GM23338 (cell line): ENCODE data around the gene ANKRD61. TPM values are rescaled to one million over a fixed set of nuclear protein-coding genes. Genes with fewer than 3 reads are reported as not detected.

Experiments
- ATAC-seq: fragments of 200-7000 bp; cut with Tn5 transposase; 3 replicates; pipeline ENCODE4 v1.9.1; 2020
- DNase-seq: peaks from one replicate; pipeline ENCODE4 v3.0.0-alpha.2; 2015; ENCODE audit warnings: low spot score
- H2AFZ ChIP-seq: fragments of 200-600 bp; sonication (generic); 2 replicates; pipeline ENCODE4 v1.8.0; 2016; ENCODE audit warnings: antibody characterized with exemption, mild to moderate bottlenecking, moderate library complexity
- H3F3A ChIP-seq: fragments of 200-600 bp; sonication (generic); replicated peaks from 2 replicates; pipeline ENCODE4 v1.8.0; 2017; ENCODE audit warnings: antibody characterized with exemption, mixed run types, low read depth
- H3K27ac ChIP-seq: fragments of 200-600 bp; sonication (generic); 2 replicates; pipeline ENCODE4 v1.6.1; 2016; ENCODE audit warnings: low read depth
- H3K27me3 ChIP-seq: fragments of 200-600 bp; sonication (generic); 2 replicates; pipeline ENCODE4 v1.8.0; 2016; ENCODE audit warnings: mild to moderate bottlenecking, mixed run types, moderate library complexity; ENCODE audit not compliant: insufficient read depth
- H3K36me3 ChIP-seq: fragments of 200-600 bp; sonication (generic); 2 replicates; pipeline ENCODE4 v1.8.0; 2016; ENCODE audit warnings: mild to moderate bottlenecking; ENCODE audit not compliant: insufficient read depth
- H3K4me1 ChIP-seq: fragments of 200-600 bp; sonication (generic); 2 replicates; pipeline ENCODE4 v1.8.0; 2016; ENCODE audit warnings: mild to moderate bottlenecking, moderate library complexity; ENCODE audit not compliant: insufficient read depth
- H3K4me2 ChIP-seq: fragments of 200-600 bp; sonication (generic); 2 replicates; pipeline ENCODE4 v1.7.1; 2017; ENCODE audit warnings: mixed run types
- H3K4me3 ChIP-seq: fragments of 200-600 bp; sonication (generic); 2 replicates; pipeline ENCODE4 v1.6.1; 2016; ENCODE audit warnings: mixed run types
- H3K79me2 ChIP-seq: fragments of 200-600 bp; sonication (generic); replicated peaks from 2 replicates; pipeline ENCODE4 v1.8.0; 2017; ENCODE audit warnings: mild to moderate bottlenecking; ENCODE audit not compliant: insufficient read depth
- H3K9me2 ChIP-seq: fragments of 200-600 bp; sonication (generic); 2 replicates; pipeline ENCODE4 v1.8.0; 2017; ENCODE audit not compliant: insufficient read depth
- H4K20me1 ChIP-seq: fragments of 200-600 bp; sonication (generic); replicated peaks from 2 replicates; pipeline ENCODE4 v1.8.0; 2017; ENCODE audit warnings: mild to moderate bottlenecking; ENCODE audit not compliant: insufficient read depth
- H3K27ac Mint-ChIP-seq: 2 replicates; pipeline ENCODE4 v1.8.0; 2020; ENCODE audit warnings: inconsistent platforms, mild to moderate bottlenecking, moderate library complexity, mixed read lengths
- H3K27me3 Mint-ChIP-seq: 3 replicates; pipeline ENCODE4 v1.8.0; 2022; ENCODE audit warnings: low read depth, mild to moderate bottlenecking, moderate library complexity, mixed read lengths, inconsistent platforms; ENCODE audit not compliant: insufficient read depth, poor library complexity
- H3K36me3 Mint-ChIP-seq: 3 replicates; pipeline ENCODE4 v1.8.0; 2021; ENCODE audit warnings: low read depth, mild to moderate bottlenecking, inconsistent platforms, moderate library complexity, mixed read lengths
- H3K4me1 Mint-ChIP-seq: 3 replicates; pipeline ENCODE4 v1.8.0; 2020; ENCODE audit warnings: mild to moderate bottlenecking, inconsistent platforms, mixed read lengths
- H3K4me3 Mint-ChIP-seq: 3 replicates; pipeline ENCODE4 v1.8.0; 2021; ENCODE audit warnings: moderate library complexity, mild to moderate bottlenecking, inconsistent platforms, mixed read lengths
- H3K9me3 Mint-ChIP-seq: 3 replicates; pipeline ENCODE4 v1.8.0; 2020; ENCODE audit warnings: moderate library complexity, mild to moderate bottlenecking, inconsistent platforms, mixed read lengths
- CREB1 ChIP-seq: fragments of 250-450 bp; sonication (Bioruptor Pico); IDR thresholded peaks from 2 replicates; pipeline ENCODE4 v1.5.0; 2020; ENCODE audit warnings: low read depth, mild to moderate bottlenecking, moderate library complexity
- CTCF ChIP-seq, 2 experiments: fragments of 200-600 bp in 1 of 2; sonication (generic) in 1 of 2; conservative IDR thresholded peaks; 2 replicates each; pipeline versions ENCODE4 v1.5.1 to v1.6.1; 2016 to 2017; ENCODE audit warnings: antibody characterized with exemption in 2 of 2, low read depth in 2 of 2, mild to moderate bottlenecking in 2 of 2, moderate library complexity in 1 of 2
- EZH2 ChIP-seq: fragments of 200-600 bp; sonication (generic); IDR thresholded peaks from one replicate; pipeline ENCODE4 v1.8.0; 2017; ENCODE audit warnings: antibody characterized with exemption, mild to moderate bottlenecking, low read depth; ENCODE audit not compliant: unreplicated experiment
- EZH2phosphoT487 ChIP-seq: fragments of 200-600 bp; sonication (generic); IDR thresholded peaks from one replicate; pipeline ENCODE4 v1.8.1; 2018; ENCODE audit warnings: antibody characterized with exemption; ENCODE audit not compliant: unreplicated experiment
- JUNB ChIP-seq: IDR thresholded peaks from one replicate; pipeline ENCODE4 v1.6.1; 2016; ENCODE audit warnings: antibody characterized with exemption; ENCODE audit not compliant: unreplicated experiment
- NANOG ChIP-seq: IDR thresholded peaks from 2 replicates; pipeline ENCODE4 v1.6.1; 2016; ENCODE audit warnings: antibody characterized with exemption, borderline replicate concordance
- POLR2AphosphoS5 ChIP-seq: IDR thresholded peaks from 2 replicates; pipeline ENCODE4 v1.6.1; 2016; ENCODE audit warnings: antibody characterized with exemption, low read depth
- STAT1 ChIP-seq: IDR thresholded peaks from one replicate; pipeline ENCODE4 v1.6.1; 2016; ENCODE audit warnings: antibody characterized with exemption; ENCODE audit not compliant: unreplicated experiment
- ZNF114 ChIP-seq: fragments of 250-450 bp; sonication (Bioruptor Pico); IDR thresholded peaks from 2 replicates; pipeline ENCODE4 v1.5.0; 2020; ENCODE audit warnings: mild to moderate bottlenecking, moderate library complexity
- ZNF331 ChIP-seq: fragments of 250-450 bp; sonication (Bioruptor Pico); IDR thresholded peaks from 2 replicates; pipeline ENCODE4 v1.5.0; 2020; ENCODE audit warnings: low read depth, mild to moderate bottlenecking, moderate library complexity
- ZNF462 ChIP-seq: fragments of 250-450 bp; sonication (Bioruptor Pico); IDR thresholded peaks from 2 replicates; pipeline ENCODE4 v1.5.0; 2020; ENCODE audit warnings: mild to moderate bottlenecking, moderate library complexity
- polyA plus RNA-seq: library from polyadenylated mRNA; unstranded; fragments of >200 nt; fragmentation: Nextera tagmentation; extraction: Ambion mirVana; gene quantifications from 2 replicates; pipeline ENCODE4 v1.2.1, GENCODE V29; 2016
- total RNA-seq: library from RNA; depleted of rRNA; stranded (reverse); fragments of >200 nt; shearing (Covaris generic); gene quantifications from 2 replicates; pipeline ENCODE4 v1.2.3, GENCODE V29; 2014
- TF ChIP-seq, protein P1 (sequence below): IDR thresholded peaks from 2 replicates; pipeline ENCODE4 v1.6.1; 2016; ENCODE audit warnings: antibody characterized with exemption
- TF ChIP-seq, protein P2 (sequence below): IDR thresholded peaks from one replicate; pipeline ENCODE4 v1.6.1; 2018; ENCODE audit warnings: antibody characterized with exemption; ENCODE audit not compliant: unreplicated experiment

Gene ANKRD61
- total and polyA plus RNA-seq, 2 experiments from 2014 or later = 0.42 to 1.2 TPM

GRCh38 chr7:6022707-6023106 lies 8.5 kb upstream of the ANKRD61 start:
- no peaks in the 10 kb centered on the region for H3K9me2 ChIP-seq
- Mint-ChIP-seq H3K4me3 (no peak overlapping the region), H3K9me3 (no peaks in the 10 kb centered on the region; the same call in 2 of the 3 replicates), H3K4me1 (peaks cover 4% of the 10 kb centered on the region; the same call in 2 of the 3 replicates), H3K36me3 (peaks cover 100% of the 10 kb centered on the region), H3K27ac (no peak overlapping the region), H3K27me3 (no peaks in the 10 kb centered on the region)
- peaks cover 25% of the 10 kb centered on the region for H4K20me1 ChIP-seq
- DNase-seq = no peak
- H3F3A ChIP-seq = peaks cover 12% of the 10 kb centered on the region; the same call in 1 of the 2 replicates
- H3K36me3 ChIP-seq = peaks cover 70% of the 10 kb centered on the region
- H3K4me2 ChIP-seq = no peak overlapping the region
- ATAC-seq = no peak
- H2AFZ ChIP-seq = no peak overlapping the region
- no peak overlapping the region for H3K4me3 ChIP-seq
- TF ChIP-seq EZH2 (no peak), NANOG (no peak), ZNF114 (no peak), STAT1 (no peak), POLR2AphosphoS5 (no peak), CREB1 (CRISPR knock-in tag) (no peak), CTCF (conservative IDR thresholded peaks at IDR 0.05; ENCODE audit: low read depth in 2 of 2) (no peak), EZH2phosphoT487 (no peak), JUNB (no peak), ZNF462 (no peak), ZNF331 (CRISPR knock-in tag) (no peak)
- TF ChIP-seq, protein P1, sequence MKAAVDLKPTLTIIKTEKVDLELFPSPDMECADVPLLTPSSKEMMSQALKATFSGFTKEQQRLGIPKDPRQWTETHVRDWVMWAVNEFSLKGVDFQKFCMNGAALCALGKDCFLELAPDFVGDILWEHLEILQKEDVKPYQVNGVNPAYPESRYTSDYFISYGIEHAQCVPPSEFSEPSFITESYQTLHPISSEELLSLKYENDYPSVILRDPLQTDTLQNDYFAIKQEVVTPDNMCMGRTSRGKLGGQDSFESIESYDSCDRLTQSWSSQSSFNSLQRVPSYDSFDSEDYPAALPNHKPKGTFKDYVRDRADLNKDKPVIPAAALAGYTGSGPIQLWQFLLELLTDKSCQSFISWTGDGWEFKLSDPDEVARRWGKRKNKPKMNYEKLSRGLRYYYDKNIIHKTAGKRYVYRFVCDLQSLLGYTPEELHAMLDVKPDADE = no peak
- TF ChIP-seq, protein P2, sequence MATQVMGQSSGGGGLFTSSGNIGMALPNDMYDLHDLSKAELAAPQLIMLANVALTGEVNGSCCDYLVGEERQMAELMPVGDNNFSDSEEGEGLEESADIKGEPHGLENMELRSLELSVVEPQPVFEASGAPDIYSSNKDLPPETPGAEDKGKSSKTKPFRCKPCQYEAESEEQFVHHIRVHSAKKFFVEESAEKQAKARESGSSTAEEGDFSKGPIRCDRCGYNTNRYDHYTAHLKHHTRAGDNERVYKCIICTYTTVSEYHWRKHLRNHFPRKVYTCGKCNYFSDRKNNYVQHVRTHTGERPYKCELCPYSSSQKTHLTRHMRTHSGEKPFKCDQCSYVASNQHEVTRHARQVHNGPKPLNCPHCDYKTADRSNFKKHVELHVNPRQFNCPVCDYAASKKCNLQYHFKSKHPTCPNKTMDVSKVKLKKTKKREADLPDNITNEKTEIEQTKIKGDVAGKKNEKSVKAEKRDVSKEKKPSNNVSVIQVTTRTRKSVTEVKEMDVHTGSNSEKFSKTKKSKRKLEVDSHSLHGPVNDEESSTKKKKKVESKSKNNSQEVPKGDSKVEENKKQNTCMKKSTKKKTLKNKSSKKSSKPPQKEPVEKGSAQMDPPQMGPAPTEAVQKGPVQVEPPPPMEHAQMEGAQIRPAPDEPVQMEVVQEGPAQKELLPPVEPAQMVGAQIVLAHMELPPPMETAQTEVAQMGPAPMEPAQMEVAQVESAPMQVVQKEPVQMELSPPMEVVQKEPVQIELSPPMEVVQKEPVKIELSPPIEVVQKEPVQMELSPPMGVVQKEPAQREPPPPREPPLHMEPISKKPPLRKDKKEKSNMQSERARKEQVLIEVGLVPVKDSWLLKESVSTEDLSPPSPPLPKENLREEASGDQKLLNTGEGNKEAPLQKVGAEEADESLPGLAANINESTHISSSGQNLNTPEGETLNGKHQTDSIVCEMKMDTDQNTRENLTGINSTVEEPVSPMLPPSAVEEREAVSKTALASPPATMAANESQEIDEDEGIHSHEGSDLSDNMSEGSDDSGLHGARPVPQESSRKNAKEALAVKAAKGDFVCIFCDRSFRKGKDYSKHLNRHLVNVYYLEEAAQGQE = no peak
- no peaks in the 10 kb centered on the region for H3K4me1 ChIP-seq
- H3K27me3 ChIP-seq = no peaks in the 10 kb centered on the region
- no peak overlapping the region for H3K27ac ChIP-seq
- H3K79me2 ChIP-seq = 0 out of 2 replicates have a peak, but pooled peaks cover 4% of the 10 kb centered on the region
